AG04450 (cell line): ENCODE measurements around the gene IMPDH1. TPM values are rescaled to one million over a fixed set of nuclear protein-coding genes. Genes with fewer than 3 reads are reported as not detected.
"Not testable (repeated sequence)": the region's sequence is repeated elsewhere in the genome, so short reads cannot be mapped to it uniquely, and the experiment has no call there.

Source experiments
- CTCF ChIA-PET: fragments of 300-600, 350-600 bp; formaldehyde crosslinking; extraction: SDS; loops from one replicate; lab custom pipeline; 2022; ENCODE audit warnings: antibody characterized with exemption, inconsistent platforms; lab: Charles Lee
- POLR2A ChIA-PET: fragments of 350-600 bp; formaldehyde crosslinking; extraction: SDS; loops from one replicate; lab custom pipeline; 2021; ENCODE audit warnings: antibody characterized with exemption, inconsistent platforms; lab: Yijun Ruan, JAX
- DNase-seq: peaks from one replicate; pipeline ENCODE4 v3.0.0-alpha.2; 2011; ENCODE audit warnings: low read depth, low spot score
- H3K27ac ChIP-seq: one replicate; pipeline ENCODE4 v1.5.1; 2012; ENCODE audit warnings: low read depth, low read length, control low read depth
- H3K27me3 ChIP-seq: one replicate; pipeline ENCODE4 v1.6.0; 2012; ENCODE audit warnings: low read length; ENCODE audit not compliant: control insufficient read depth, insufficient read depth
- H3K4me3 ChIP-seq: 2 replicates; pipeline ENCODE4 v1.5.1; 2011; ENCODE audit warnings: mild to moderate bottlenecking, low read depth, low read length, control low read depth
- H3K9me3 ChIP-seq: 2 replicates; pipeline ENCODE4 v1.5.1; 2012; ENCODE audit warnings: low read length; ENCODE audit not compliant: control insufficient read depth, insufficient read depth
- CTCF ChIP-seq: IDR thresholded peaks from 2 replicates; pipeline ENCODE4 v1.5.1; 2011; ENCODE audit warnings: low read depth, low read length, control low read depth, inconsistent platforms
- polyA minus RNA-seq: library from RNA; depleted of rRNA, polyadenylated mRNA; stranded (reverse); fragments of >200 nt; gene quantifications from 2 replicates; pipeline ENCODE4 v1.2.3, GENCODE V29; 2011; rRNA and poly(A)+ RNA removed
- polyA plus RNA-seq: library from polyadenylated mRNA; depleted of rRNA; stranded (reverse); fragments of >200 nt; gene quantifications from 2 replicates; pipeline ENCODE4 v1.2.3, GENCODE V29; 2011; rRNA removed

The IMPDH1 gene
- 43.8 and 56.6 TPM in 2 replicates for polyA plus RNA-seq
- 68.7 and 104 TPM in 2 replicates for polyA minus RNA-seq

- CTCF ChIA-PET: interaction anchor here (1.1 to 9.5 kb wide), 6 partner anchors 12 to 22 kb away, joined by 3 to 138 read pairs (median 20); no protein-coding TSS in a partner anchor
- Histone ChIP-seq H3K9me3 (no peaks in the 10 kb centered on the region), H3K27me3 (peaks cover 8% of the 10 kb centered on the region), H3K27ac (peak within 1 kb of the TSS; percentile 80), H3K4me3 (peak within 1 kb of the TSS; percentile 82)
- peak; percentile 51 for DNase-seq
- POLR2A ChIA-PET: interaction anchor here (0.6 to 1.0 kb wide), 3 partner anchors 15 to 1548 kb away, joined by 3 to 6 read pairs (median 4); partner anchors contain the start of gene HILPDA
- no peak for TF ChIP-seq CTCF
Observed at GRCh38 chr7:128409596-128410450, at the start of gene IMPDH1. Gene IMPDH1 (minus strand): TSS chr7:128409982. CDS start chr7:128409901, 81 bp downstream.

GRCh38 chr7:128459394-128459878 is 49.7 kb upstream of the IMPDH1 start:
- TF ChIP-seq CTCF: peak; percentile 84
- no peak overlapping the region for H3K27ac ChIP-seq
- DNase-seq: no peak
- no peak overlapping the region for H3K4me3 ChIP-seq
- H3K27me3 ChIP-seq: no peaks in the 10 kb centered on the region
- ChIA-PET POLR2A (interaction anchor here (0.6 kb wide), 1 partner anchor 32 kb away, joined by 3 read pairs; no protein-coding TSS in a partner anchor), CTCF (interaction anchor here (0.6 to 4.2 kb wide), 24 partner anchors 11 to 824 kb away, joined by 3 to 330 read pairs (median 4); partner anchors contain the start of gene METTL2B)
- no peaks in the 10 kb centered on the region; the same call in 1 of the 2 replicates for H3K9me3 ChIP-seq

- CTCF ChIA-PET: interaction anchor here (0.6 to 4.2 kb wide), 10 partner anchors 15 to 575 kb away, joined by 3 to 330 read pairs (median 12); partner anchors contain the start of gene METTL2B
Observed at GRCh38 chr7:128458956-128459355, 49.2 kb upstream of the IMPDH1 start.

GRCh38 chr7:128457385-128457784 is 47.6 kb upstream of the IMPDH1 start:
- H3K27ac ChIP-seq, DNase-seq, H3K9me3 ChIP-seq, POLR2A ChIA-PET, H3K27me3 ChIP-seq: not testable (repeated sequence)
- peak overlapping the region; percentile 100 for H3K4me3 ChIP-seq
- CTCF ChIA-PET: interaction anchor here (0.6 to 6.4 kb wide), 4 partner anchors 12 to 214 kb away, joined by 4 to 110 read pairs (median 6); no protein-coding TSS in a partner anchor

More at GRCh38 chr7:128458956-128459355, 49.2 kb upstream of the IMPDH1 start:
- no peak overlapping the region for H3K27ac ChIP-seq
- H3K9me3 ChIP-seq: no peaks in the 10 kb centered on the region; the same call in 1 of the 2 replicates
- H3K27me3 ChIP-seq: no peaks in the 10 kb centered on the region
- DNase-seq: no peak
- H3K4me3 ChIP-seq: no peak overlapping the region
- TF ChIP-seq CTCF: no peak
- POLR2A ChIA-PET: no interaction called here

- Histone ChIP-seq H3K9me3 (no peaks in the 10 kb centered on the region), H3K27ac (peak overlapping the region; percentile 57), H3K27me3 (peaks cover 4% of the 10 kb centered on the region), H3K4me3 (peak overlapping the region; percentile 100)
- no peak for DNase-seq
- CTCF ChIA-PET: interaction anchor here (6.4 kb wide), 1 partner anchor 29 kb away, joined by 110 read pairs; no protein-coding TSS in a partner anchor
- TF ChIP-seq CTCF: no peak
- POLR2A ChIA-PET: interaction anchor here (1.0 to 1.6 kb wide), 4 partner anchors 13 to 46 kb away, joined by 3 to 8 read pairs (median 4); partner anchors contain the start of gene IMPDH1
Observed at GRCh38 chr7:128456255-128456725, 46.5 kb upstream of the IMPDH1 start.
